Measurements from ENCODE around the gene SPX. TPM values are rescaled to one million over a fixed set of nuclear protein-coding genes. Genes with fewer than 3 reads are reported as not detected.

SPX gene
- total RNA-seq, 4 donors from 2014 or later = 18.0 to 48.2 (median 40.4) TPM

GRCh38 chr12:21559855-21560569 is 33.9 kb downstream of the SPX start:
- no peaks in the 10 kb centered on the region for H3K36me3 ChIP-seq
- H3K27me3 ChIP-seq = no peaks in the 10 kb centered on the region
- no peak overlapping the region for H3K4me3 ChIP-seq (replicated peaks in 1 of 3)
- no peak for DNase-seq
- no peak overlapping the region for H3K27ac ChIP-seq
- intact Hi-C loops (cut with DNase I) = no loop called here
- H3K9me3 ChIP-seq = no peaks in the 10 kb centered on the region
- WGBS, 2 donors = 78 to 85% methylated on average over 7 of the region's 7 CpGs
- no peaks in the 10 kb centered on the region for H3K4me1 ChIP-seq
- TF ChIP-seq CTCF (IDR thresholded peaks at IDR 0.05) = no peak
- TF ChIP-seq POLR2A (IDR thresholded peaks at IDR 0.05) = no peak

- WGBS, 2 donors = 38 to 56% methylated on average over 2 of the region's 2 CpGs
- TF ChIP-seq POLR2A (IDR thresholded peaks at IDR 0.05) (no peak), CTCF (IDR thresholded peaks at IDR 0.05) (no peak)
- H3K9me3 ChIP-seq = no peaks in the 10 kb centered on the region
Observed at GRCh38 chr12:21561158-21561557, 35.1 kb downstream of the SPX start.

GRCh38 chr12:21562859-21563258 is 36.8 kb downstream of the SPX start:
- TF ChIP-seq CTCF (IDR thresholded peaks at IDR 0.05) (no peak), POLR2A (IDR thresholded peaks at IDR 0.05) (no peak)
- intact Hi-C loops (cut with DNase I) = no loop called here
- DNase-seq = no peak
- no peak overlapping the region for H3K4me3 ChIP-seq (replicated peaks in 1 of 3)
- H3K27ac ChIP-seq = no peak overlapping the region
- H3K4me1 ChIP-seq = no peaks in the 10 kb centered on the region
- H3K9me3 ChIP-seq = no peaks in the 10 kb centered on the region
- no peaks in the 10 kb centered on the region for H3K36me3 ChIP-seq
- WGBS, 2 donors = 85 to 86% methylated on average over 2 of the region's 2 CpGs
- no peaks in the 10 kb centered on the region for H3K27me3 ChIP-seq

More at GRCh38 chr12:21561158-21561557, 35.1 kb downstream of the SPX start:
- no peaks in the 10 kb centered on the region for H3K4me1 ChIP-seq
- intact Hi-C loops (cut with DNase I) = no loop called here
- H3K27me3 ChIP-seq = no peaks in the 10 kb centered on the region
- no peak overlapping the region for H3K4me3 ChIP-seq (replicated peaks in 1 of 3)
- no peak for DNase-seq
- H3K36me3 ChIP-seq = no peaks in the 10 kb centered on the region
- H3K27ac ChIP-seq = no peak overlapping the region

GRCh38 chr12:21566223-21566906 is 40.3 kb downstream of the SPX start:
- WGBS, 2 donors = 85 to 87% methylated on average over 5 of the region's 5 CpGs
- Histone ChIP-seq H3K27ac (no peak overlapping the region), H3K27me3 (no peaks in the 10 kb centered on the region), H3K36me3 (no peaks in the 10 kb centered on the region), H3K4me3 (replicated peaks in 1 of 3) (no peak overlapping the region), H3K4me1 (no peaks in the 10 kb centered on the region), H3K9me3 (no peaks in the 10 kb centered on the region)
- TF ChIP-seq POLR2A (IDR thresholded peaks at IDR 0.05) = no peak
- no peak for TF ChIP-seq CTCF (IDR thresholded peaks at IDR 0.05)
- intact Hi-C loops (cut with DNase I) = no loop called here
- DNase-seq = no peak

GRCh38 chr12:21566907-21567394 is 40.9 kb downstream of the SPX start:
- WGBS, 2 donors = 79 to 89% methylated on average over 3 of the region's 3 CpGs
- TF ChIP-seq CTCF (IDR thresholded peaks at IDR 0.05) (no peak), POLR2A (IDR thresholded peaks at IDR 0.05) (no peak)
- no peak overlapping the region for H3K4me3 ChIP-seq (replicated peaks in 1 of 3)
- H3K9me3 ChIP-seq = no peaks in the 10 kb centered on the region
- no peaks in the 10 kb centered on the region for H3K27me3 ChIP-seq
- no peak for DNase-seq
- no peak overlapping the region for H3K27ac ChIP-seq
- no peaks in the 10 kb centered on the region for H3K36me3 ChIP-seq
- no peaks in the 10 kb centered on the region for H3K4me1 ChIP-seq
- intact Hi-C loops (cut with DNase I) = no loop called here
